ENCODE results near the gene TMEM219.

GRCh38 chr16:29916979-29917378 lies 44.9 kb upstream of the TMEM219 start:
- TF ChIP-seq, protein P1, sequence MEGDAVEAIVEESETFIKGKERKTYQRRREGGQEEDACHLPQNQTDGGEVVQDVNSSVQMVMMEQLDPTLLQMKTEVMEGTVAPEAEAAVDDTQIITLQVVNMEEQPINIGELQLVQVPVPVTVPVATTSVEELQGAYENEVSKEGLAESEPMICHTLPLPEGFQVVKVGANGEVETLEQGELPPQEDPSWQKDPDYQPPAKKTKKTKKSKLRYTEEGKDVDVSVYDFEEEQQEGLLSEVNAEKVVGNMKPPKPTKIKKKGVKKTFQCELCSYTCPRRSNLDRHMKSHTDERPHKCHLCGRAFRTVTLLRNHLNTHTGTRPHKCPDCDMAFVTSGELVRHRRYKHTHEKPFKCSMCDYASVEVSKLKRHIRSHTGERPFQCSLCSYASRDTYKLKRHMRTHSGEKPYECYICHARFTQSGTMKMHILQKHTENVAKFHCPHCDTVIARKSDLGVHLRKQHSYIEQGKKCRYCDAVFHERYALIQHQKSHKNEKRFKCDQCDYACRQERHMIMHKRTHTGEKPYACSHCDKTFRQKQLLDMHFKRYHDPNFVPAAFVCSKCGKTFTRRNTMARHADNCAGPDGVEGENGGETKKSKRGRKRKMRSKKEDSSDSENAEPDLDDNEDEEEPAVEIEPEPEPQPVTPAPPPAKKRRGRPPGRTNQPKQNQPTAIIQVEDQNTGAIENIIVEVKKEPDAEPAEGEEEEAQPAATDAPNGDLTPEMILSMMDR (IDR thresholded peaks at IDR 0.05): no peak
- no peak for TF ChIP-seq EP300 (IDR thresholded peaks at IDR 0.05)
- no peak for TF ChIP-seq POLR2A (IDR thresholded peaks at IDR 0.05)
- no peak for TF ChIP-seq POLR2AphosphoS5 (IDR thresholded peaks at IDR 0.05)
